Skeletal muscle tissue (tissue), 4 donors: ENCODE results near the gene OR51D1. TPM values are rescaled to one million over a fixed set of nuclear protein-coding genes. Genes with fewer than 3 reads are reported as not detected.

Experiments used
- H3K27ac ChIP-seq: one replicate; pipeline ENCODE4 v1.7.0; 2013; ENCODE audit warnings: mild to moderate bottlenecking, low read depth, low read length, inconsistent platforms
- H3K27me3 ChIP-seq, 3 donors: one replicate each; pipeline ENCODE4 v1.7.0; 2013; ENCODE audit warnings: low read length in 3 of 3; ENCODE audit not compliant: control insufficient read depth in 3 of 3, insufficient read depth in 3 of 3
- H3K36me3 ChIP-seq, 3 donors: one replicate each; pipeline ENCODE4 v1.7.0; 2013; ENCODE audit warnings: low read length in 3 of 3; ENCODE audit not compliant: control insufficient read depth in 3 of 3, insufficient read depth in 3 of 3
- H3K4me1 ChIP-seq, 3 donors: one replicate each; pipeline ENCODE4 v1.7.0; 2013; ENCODE audit warnings: low read length in 3 of 3, mild to moderate bottlenecking in 3 of 3; ENCODE audit not compliant: control insufficient read depth in 3 of 3, insufficient read depth in 3 of 3
- H3K4me3 ChIP-seq, 3 donors: one replicate each; pipeline ENCODE4 v1.7.0; 2013; ENCODE audit warnings: low read length in 3 of 3
- H3K9ac ChIP-seq, 3 donors: one replicate each; pipeline ENCODE4 v1.7.0; 2013; ENCODE audit warnings: low read length in 3 of 3, mild to moderate bottlenecking in 3 of 3, moderate library complexity in 2 of 3, low read depth in 1 of 3
- H3K9me3 ChIP-seq, 3 donors: one replicate each; pipeline ENCODE4 v1.7.0; 2013; ENCODE audit warnings: low read length in 3 of 3; ENCODE audit not compliant: control insufficient read depth in 3 of 3
- total RNA-seq: library from RNA; depleted of rRNA; stranded (reverse); fragments of >200 nt; gene quantifications from one replicate; pipeline ENCODE4 v1.2.3, GENCODE V29; 2014
- donor health status: Osteomylitis.

Gene OR51D1
- total RNA-seq, 1 donor from 2014 or later = not detected

DNA sequence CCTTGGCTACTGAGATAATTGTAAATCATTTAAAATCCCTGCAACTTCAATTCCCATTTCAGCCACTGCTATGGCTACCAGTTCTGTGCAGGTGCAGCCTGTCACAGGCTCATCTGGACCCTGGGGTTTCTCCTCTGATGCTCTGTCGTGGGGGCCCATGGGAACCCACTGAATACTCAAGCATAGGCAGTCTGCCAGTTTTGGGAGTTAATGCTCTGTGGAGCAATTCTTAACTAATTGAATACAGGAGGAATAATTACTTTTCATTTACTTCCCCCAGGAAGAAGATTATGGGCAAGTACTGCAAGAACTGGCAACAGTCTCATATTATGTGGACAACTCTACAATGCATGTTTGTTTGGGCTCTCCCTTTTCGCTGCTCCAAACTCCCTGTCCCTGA, 34.5 kb downstream of the OR51D1 start:
- no peaks in the 10 kb centered on the region for H3K4me1 ChIP-seq
- H3K36me3 ChIP-seq = no peaks in the 10 kb centered on the region
- no peak overlapping the region for H3K27ac ChIP-seq
- no peak overlapping the region for H3K4me3 ChIP-seq
- H3K9me3 ChIP-seq = no peaks in the 10 kb centered on the region
- H3K9ac ChIP-seq = no peak overlapping the region
- H3K27me3 ChIP-seq = no peaks in the 10 kb centered on the region

DNA sequence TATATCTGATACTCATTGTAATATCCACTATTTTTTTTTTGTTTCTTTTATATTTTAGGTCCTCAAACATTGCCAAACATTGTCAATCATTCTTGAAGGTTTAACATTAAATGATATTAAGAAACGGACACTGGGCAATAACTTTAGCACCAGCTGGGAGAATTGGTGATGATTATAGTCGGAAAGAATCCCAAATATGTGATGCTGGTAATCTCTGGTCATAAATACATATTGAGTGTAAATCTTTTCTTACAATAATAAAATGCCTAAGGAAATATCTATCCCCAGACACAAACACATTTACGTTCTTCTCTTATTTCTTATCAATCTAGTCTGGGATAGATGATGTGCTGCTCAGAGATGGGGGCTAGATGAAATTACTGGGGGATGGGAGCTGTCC, 35.2 kb downstream of the OR51D1 start:
- Histone ChIP-seq H3K4me1 (no peaks in the 10 kb centered on the region), H3K4me3 (no peak overlapping the region), H3K9me3 (no peaks in the 10 kb centered on the region), H3K27ac (no peak overlapping the region), H3K27me3 (no peaks in the 10 kb centered on the region), H3K9ac (no peak overlapping the region), H3K36me3 (no peaks in the 10 kb centered on the region)

DNA sequence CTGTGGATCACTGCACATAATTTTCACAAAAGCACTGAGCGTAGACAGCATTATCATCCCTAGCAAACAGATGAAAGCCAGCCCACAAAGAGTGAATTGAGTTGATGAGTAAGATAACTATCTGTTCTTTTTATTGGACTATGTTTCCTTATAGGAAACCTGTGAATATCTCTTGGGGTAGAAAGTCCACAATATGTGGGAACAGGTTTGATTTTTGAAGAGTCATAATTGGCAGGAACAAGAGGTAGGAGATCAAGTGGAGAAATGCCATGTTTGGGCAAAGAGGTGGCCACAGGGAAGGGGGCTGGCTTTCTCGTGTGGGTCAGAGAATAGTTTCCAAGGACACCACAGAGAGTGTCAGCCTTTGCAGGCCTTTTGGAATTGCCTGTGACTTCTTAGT, 36.5 kb downstream of the OR51D1 start:
- H3K9me3 ChIP-seq = no peaks in the 10 kb centered on the region
- no peaks in the 10 kb centered on the region for H3K36me3 ChIP-seq
- no peak overlapping the region for H3K9ac ChIP-seq
- H3K27ac ChIP-seq = no peak overlapping the region
- H3K4me1 ChIP-seq = no peaks in the 10 kb centered on the region
- H3K4me3 ChIP-seq = no peak overlapping the region
- H3K27me3 ChIP-seq = no peaks in the 10 kb centered on the region

DNA sequence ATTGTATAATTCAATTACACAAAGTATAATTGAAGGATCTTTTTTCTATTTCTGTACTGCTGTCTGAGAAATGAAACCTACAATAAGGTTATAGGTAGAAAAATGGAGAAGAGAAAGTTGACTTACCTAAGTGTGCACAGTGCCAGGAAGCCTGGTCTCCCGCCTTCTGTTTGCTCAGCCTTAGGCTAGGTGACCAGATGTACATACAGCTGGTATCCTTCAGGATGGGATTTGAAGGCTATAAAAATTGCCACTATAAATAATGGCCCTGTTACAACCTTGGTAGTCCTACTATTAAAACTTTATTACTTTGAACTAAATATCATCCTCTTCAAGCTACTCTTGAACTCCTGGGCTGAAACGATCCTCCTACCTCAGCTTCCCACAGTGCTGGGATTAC, 40.7 kb downstream of the OR51D1 start:
- no peak overlapping the region for H3K4me3 ChIP-seq
- H3K27ac ChIP-seq = no peak overlapping the region
- H3K4me1 ChIP-seq = no peaks in the 10 kb centered on the region
- H3K36me3 ChIP-seq = no peaks in the 10 kb centered on the region
- H3K9ac ChIP-seq = no peak overlapping the region
- no peaks in the 10 kb centered on the region for H3K9me3 ChIP-seq
- H3K27me3 ChIP-seq = no peaks in the 10 kb centered on the region

DNA sequence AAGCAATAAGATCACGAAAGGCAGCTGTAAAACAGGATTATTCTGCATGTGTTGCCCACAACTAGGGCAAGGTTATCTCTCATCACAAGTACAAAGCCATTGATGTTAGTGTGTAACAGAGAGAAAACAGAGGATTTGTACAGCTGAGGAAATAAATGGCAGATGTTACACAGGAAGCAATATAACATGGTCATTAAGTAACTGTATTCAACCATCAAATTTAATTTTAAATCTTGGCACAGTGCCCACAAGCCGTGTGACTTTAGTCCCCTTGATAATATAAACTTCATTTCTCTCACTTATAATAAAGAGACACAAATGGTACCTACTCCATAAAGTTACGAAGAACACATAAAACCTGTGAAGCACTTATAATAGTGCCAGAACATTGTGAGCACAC, 43.1 kb downstream of the OR51D1 start:
- H3K4me1 ChIP-seq = no peaks in the 10 kb centered on the region
- H3K27me3 ChIP-seq = no peaks in the 10 kb centered on the region
- H3K4me3 ChIP-seq = no peak overlapping the region
- no peaks in the 10 kb centered on the region for H3K9me3 ChIP-seq
- H3K9ac ChIP-seq = no peak overlapping the region
- H3K27ac ChIP-seq = no peak overlapping the region
- no peaks in the 10 kb centered on the region for H3K36me3 ChIP-seq

DNA sequence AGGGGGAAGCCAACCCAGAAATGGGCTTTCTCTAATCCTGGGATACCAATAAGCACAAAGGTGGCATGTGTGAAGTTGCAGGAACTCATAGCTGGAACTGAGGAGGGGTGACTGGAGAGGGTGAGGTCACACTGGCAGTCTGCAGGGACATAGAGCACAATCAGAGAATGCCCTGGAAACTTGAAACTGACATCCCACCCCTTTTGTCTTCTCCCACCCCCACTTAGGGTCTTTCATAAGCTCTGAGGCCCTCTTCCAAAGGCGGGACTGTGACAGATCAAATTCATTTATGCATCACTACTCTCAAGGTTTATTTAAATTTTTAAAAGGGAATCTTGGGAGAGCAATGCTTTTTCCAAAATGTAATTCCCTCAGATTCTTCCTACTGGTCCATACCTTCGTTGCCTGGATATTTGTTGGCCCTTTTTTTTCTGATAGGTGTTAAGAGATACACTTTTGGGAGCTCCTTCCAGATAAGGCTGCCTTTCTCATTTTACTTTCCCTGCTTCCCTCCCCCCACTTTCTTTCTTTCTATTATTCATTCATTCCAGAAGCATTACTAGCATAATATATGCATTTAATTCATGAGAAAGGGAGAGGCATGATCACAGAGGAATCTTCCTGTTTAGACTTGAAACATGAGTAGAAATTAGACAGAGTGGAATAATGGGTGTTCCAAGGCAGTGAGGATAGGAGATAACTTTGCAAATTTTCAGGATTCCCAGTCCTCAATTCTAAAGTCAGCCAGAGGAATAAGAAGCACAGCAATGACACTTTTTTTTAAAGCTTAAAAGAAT, 45.5 kb downstream of the OR51D1 start:
- Histone ChIP-seq H3K9ac (no peak overlapping the region), H3K36me3 (no peaks in the 10 kb centered on the region), H3K27ac (no peak overlapping the region), H3K27me3 (no peaks in the 10 kb centered on the region), H3K9me3 (no peaks in the 10 kb centered on the region), H3K4me1 (no peaks in the 10 kb centered on the region), H3K4me3 (no peak overlapping the region)

DNA sequence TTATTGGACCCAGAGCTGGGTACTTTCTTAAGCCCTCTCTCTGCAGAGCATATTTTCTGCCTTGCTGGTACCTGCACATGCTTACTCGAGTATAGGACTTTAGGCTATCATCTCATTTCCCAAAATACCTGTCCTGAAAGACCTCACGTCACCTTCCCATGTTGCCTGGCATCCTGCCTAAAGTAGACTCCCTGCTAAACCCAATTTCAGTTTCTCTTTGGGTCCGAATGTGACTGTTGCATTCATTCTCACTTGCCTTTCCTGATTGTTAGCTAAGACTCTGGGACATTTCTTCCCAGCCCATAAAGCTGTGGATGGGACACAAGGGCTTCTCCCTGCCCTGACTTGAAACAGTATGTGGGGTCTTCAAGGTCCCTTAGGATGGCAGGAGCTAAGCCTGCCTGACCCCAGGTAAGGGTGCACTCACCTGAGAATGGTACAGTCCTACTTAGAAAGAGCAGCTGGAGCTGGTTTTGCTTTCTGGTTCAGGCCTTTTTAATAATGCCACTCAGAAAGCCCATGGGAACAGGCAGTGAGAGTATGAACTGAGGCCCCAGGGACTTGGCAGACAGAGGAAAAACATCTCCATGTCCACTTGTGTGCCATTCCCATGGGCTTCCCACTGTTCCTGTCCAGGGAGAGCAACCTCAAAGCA, 47.5 kb downstream of the OR51D1 start:
- no peaks in the 10 kb centered on the region for H3K27me3 ChIP-seq
- H3K4me1 ChIP-seq = no peaks in the 10 kb centered on the region
- H3K9me3 ChIP-seq = no peaks in the 10 kb centered on the region
- H3K4me3 ChIP-seq = no peak overlapping the region
- H3K36me3 ChIP-seq = no peaks in the 10 kb centered on the region
- H3K27ac ChIP-seq = no peak overlapping the region
- no peak overlapping the region for H3K9ac ChIP-seq

Other genes starting within 250 kb of the OR51D1 start
- gene TRIM21, start 243.8 kb upstream of the OR51D1 start, total RNA-seq = 19.3 TPM
- not detected for gene OR52K2, start 188.2 kb upstream of the OR51D1 start, total RNA-seq
- gene OR52K1, start 154.8 kb upstream of the OR51D1 start, total RNA-seq = not detected
- not detected for gene OR52M1, start 92.3 kb upstream of the OR51D1 start, total RNA-seq
- not detected for gene OR52I2, start 55.7 kb upstream of the OR51D1 start, total RNA-seq
- gene OR52I1, start 43.4 kb upstream of the OR51D1 start, total RNA-seq = not detected
- gene TRIM68, start 29.2 kb upstream of the OR51D1 start, total RNA-seq = 6.8 TPM
- 4.2 TPM for gene OR51E1, start 6.5 kb downstream of the OR51D1 start, total RNA-seq
- gene OR51E2, start 60.4 kb downstream of the OR51D1 start, total RNA-seq = 0.52 TPM
- gene MMP26, start 67.3 kb downstream of the OR51D1 start, total RNA-seq = not detected
- gene OR51F1, start 132.5 kb downstream of the OR51D1 start, total RNA-seq = not detected
- not detected for gene OR52R1, start 166.9 kb downstream of the OR51D1 start, total RNA-seq
- not detected for gene OR51F2, start 183.8 kb downstream of the OR51D1 start, total RNA-seq
- gene OR51S1, start 211.7 kb downstream of the OR51D1 start, total RNA-seq = not detected
- gene OR51T1, start 244.4 kb downstream of the OR51D1 start, total RNA-seq = not detected